HepG2 (cell line): Measurements from ENCODE around the gene TDP2. TPM values are rescaled to one million over a fixed set of nuclear protein-coding genes. Genes with fewer than 3 reads are reported as not detected.

Experiments
- ATAC-seq: fragments of 200-7000 bp; cut with Tn5 transposase; 3 replicates; pipeline ENCODE4 v1.9.1; 2020; ENCODE audit warnings: mild to moderate bottlenecking, moderate library complexity
- BruUV-seq: library from RNA; stranded (reverse); fragments of 400-500 nt; replicated peaks from 2 replicates; lab custom pipeline; 2021; lab: Mats Ljungman, UMichigan
- CTCF ChIA-PET: fragments of 300-600 bp; formaldehyde crosslinking; extraction: SDS; loops from one replicate; lab custom pipeline; 2021; ENCODE audit warnings: low total read pairs, inconsistent platforms, low intra/inter-chr PET ratio; lab: Yijun Ruan, JAX
- POLR2A ChIA-PET: fragments of 350-600 bp; sonication (Branson Sonifier 250); formaldehyde crosslinking; loops from one replicate; lab custom pipeline; 2020; ENCODE audit warnings: antibody characterized with exemption, inconsistent platforms; lab: Yijun Ruan, JAX
- DNase-seq: peaks from one replicate; pipeline ENCODE4 v3.0.0-alpha.2; 2015; ENCODE audit warnings: low spot score
- FAIRE-seq: peaks from 3 replicates; lab custom pipeline; 2011; peaks lifted over from hg19 to GRCh38; lab: Jason Lieb, UNC
- H2AFZ ChIP-seq: one replicate; pipeline ENCODE4 v1.6.1; 2011; ENCODE audit warnings: low read length, inconsistent platforms
- H3K27ac ChIP-seq: fragments of 300-600 bp; 3 replicates; pipeline ENCODE4 v1.8.0; 2011; ENCODE audit warnings: mixed run types, mild to moderate bottlenecking, mixed read lengths, low read length, inconsistent platforms; ENCODE audit not compliant: insufficient read depth; ENCODE audit errors: extremely low read length
- H3K27me3 ChIP-seq, 2 experiments: fragments of 200-600 bp in 1 of 2; 2 replicates in 1 of 2; 3 replicates in 1 of 2; pipeline versions ENCODE4 v1.6.0 to v1.8.0; 2011; ENCODE audit warnings: low read length in 2 of 2, mild to moderate bottlenecking in 2 of 2, moderate library complexity in 2 of 2, inconsistent platforms in 1 of 2; ENCODE audit not compliant: insufficient read depth in 2 of 2, control insufficient read depth in 1 of 2
- H3K36me3 ChIP-seq, 2 experiments: fragments of 200-600 bp in 1 of 2; replicated peaks in 1 of 2; 2 replicates in 1 of 2; 3 replicates in 1 of 2; pipeline versions ENCODE4 v1.5.1 to v1.8.0; 2011; ENCODE audit warnings: low read length in 2 of 2, inconsistent platforms in 1 of 2; ENCODE audit not compliant: insufficient read depth in 2 of 2, control insufficient read depth in 1 of 2
- H3K4me1 ChIP-seq: 2 replicates; pipeline ENCODE4 v1.5.1; 2012; ENCODE audit warnings: low read length, inconsistent platforms; ENCODE audit not compliant: insufficient read depth
- H3K4me2 ChIP-seq: 2 replicates; pipeline ENCODE4 v1.6.0; 2011; ENCODE audit warnings: low read depth, low read length, inconsistent platforms
- H3K4me3 ChIP-seq, 3 experiments: fragments of 200-600 bp in 1 of 3; sonication (generic), shearing (Covaris generic) in 1 of 3; replicated peaks in 1 of 3; 2 replicates each; pipeline ENCODE4 v1.5.1; 2011 to 2016; ENCODE audit warnings: low read length in 3 of 3, inconsistent platforms in 2 of 3, low read depth in 2 of 3, mild to moderate bottlenecking in 2 of 3, control low read depth in 1 of 3, mixed read lengths in 1 of 3; ENCODE audit not compliant: insufficient read depth in 1 of 3
- H3K79me2 ChIP-seq: one replicate; pipeline ENCODE4 v1.6.1; 2011; ENCODE audit warnings: low read length, inconsistent platforms; ENCODE audit not compliant: insufficient read depth
- H3K9ac ChIP-seq: 2 replicates; pipeline ENCODE4 v1.6.0; 2011; ENCODE audit warnings: mild to moderate bottlenecking, low read depth, low read length, inconsistent platforms; ENCODE audit not compliant: insufficient read depth
- H3K9me3 ChIP-seq: 2 replicates; pipeline ENCODE4 v1.5.1; 2012; ENCODE audit warnings: mild to moderate bottlenecking, low read length
- H4K20me1 ChIP-seq: 2 replicates; pipeline ENCODE4 v1.6.0; 2011; ENCODE audit warnings: inconsistent platforms, mild to moderate bottlenecking, low read length, moderate library complexity; ENCODE audit not compliant: insufficient read depth
- AGO2 ChIP-seq: fragments of 200-400 bp; formaldehyde crosslinking; optimal IDR thresholded peaks from 2 replicates; pipeline ENCODE3; 2017; ENCODE audit warnings: mild to moderate bottlenecking, low read depth, low read length, moderate library complexity
- CREB1 ChIP-seq, 2 experiments: fragments of 450-650 bp in 1 of 2; IDR thresholded peaks; 2 replicates each; pipeline ENCODE4 v1.6.1; 2016 to 2017; ENCODE audit warnings: control low read depth in 1 of 2, mild to moderate bottlenecking in 1 of 2, missing compliant biosample characterization in 1 of 2, missing genetic modification characterization in 1 of 2
- IKZF5 ChIP-seq: IDR thresholded peaks from 2 replicates; pipeline ENCODE4 v1.6.1; 2018; ENCODE audit warnings: missing genetic modification reagents, mild to moderate bottlenecking, missing compliant biosample characterization
- MYNN ChIP-seq: sonication (generic); formaldehyde crosslinking; IDR thresholded peaks from 2 replicates; pipeline ENCODE4 v1.4.0; 2020; ENCODE audit warnings: mild to moderate bottlenecking, low read depth, missing genetic modification reagents
- POLR2G ChIP-seq: fragments of 200-400 bp; formaldehyde crosslinking; IDR thresholded peaks from 2 replicates; pipeline ENCODE4 v1.6.1; 2018; ENCODE audit warnings: mild to moderate bottlenecking, low read depth, low read length, moderate library complexity
- RBFOX2 ChIP-seq: fragments of 200-400 bp; formaldehyde crosslinking; IDR thresholded peaks from 2 replicates; pipeline ENCODE4 v1.6.1; 2017; ENCODE audit warnings: low read depth, mild to moderate bottlenecking, low read length
- RBM22 ChIP-seq: fragments of 200-400 bp; formaldehyde crosslinking; optimal IDR thresholded peaks from 2 replicates; pipeline ENCODE3; 2017; ENCODE audit warnings: mild to moderate bottlenecking, low read length, moderate library complexity
- ZBTB42 ChIP-seq: sonication (generic); formaldehyde crosslinking; IDR thresholded peaks from 2 replicates; pipeline ENCODE4 v1.5.0; 2020; ENCODE audit warnings: mild to moderate bottlenecking, missing genetic modification reagents
- ZKSCAN1 ChIP-seq: fragments of 150-350 bp; IDR thresholded peaks from 2 replicates; pipeline ENCODE4 v1.6.1; 2014; ENCODE audit warnings: low read length
- ZNF180 ChIP-seq: sonication (generic); formaldehyde crosslinking; IDR thresholded peaks from 2 replicates; pipeline ENCODE4 v1.4.0; 2020; ENCODE audit warnings: low read depth, missing genetic modification reagents, borderline replicate concordance
- ZNF230 ChIP-seq: sonication (generic); formaldehyde crosslinking; IDR thresholded peaks from 2 replicates; pipeline ENCODE4 v1.4.0; 2020; ENCODE audit warnings: mild to moderate bottlenecking, missing genetic modification reagents
- WGBS: methylation state at CpG from one replicate; pipeline ENCODE4 v1.1.6; 2017; ENCODE audit warnings: low lambda C conversion rate; 5-methylcytosine and 5-hydroxymethylcytosine counted together
- in situ Hi-C: cut with HindIII; loops from 2 replicates; pipeline ENCODE4 v1.10.0; 2017; ENCODE audit warnings: low pct_unique_long_range_greater_than_20kb; ENCODE audit not compliant: extremely low pct_ligation_motif_present
- intact Hi-C: fragments of 100-400 bp; cut with micrococcal nuclease; formaldehyde crosslinking; loops from one replicate; pipeline ENCODE4 v1.10.0; 2022; ENCODE audit not compliant: unreplicated experiment
- polyA plus RNA-seq, 8 experiments: library from polyadenylated mRNA; depleted of rRNA in 3 of 8; stranded (reverse) in 7 of 8; unstranded in 1 of 8; fragments of >200 nt; fragmentation: Illumina TruSeq in 4 of 8; extraction: Trizol in 4 of 8; gene quantifications; 2 replicates each; pipeline versions ENCODE4 v1.2.1 to v1.2.3, GENCODE V29; 2011 to 2016; ENCODE audit warnings: low read depth in 4 of 8, missing spikeins in 1 of 8, mixed read lengths in 1 of 8; ENCODE audit not compliant: insufficient read depth in 1 of 8
- total RNA-seq, 5 experiments: library from RNA; depleted of rRNA; stranded (reverse); fragments of >200 nt; fragmentation: Illumina TruSeq; extraction: Trizol; gene quantifications; 2 replicates each; pipeline ENCODE4 v1.2.3, GENCODE V29; 2016; ENCODE audit warnings: low read depth in 1 of 5

The TDP2 gene
- total and polyA plus RNA-seq, 2 of the 13 experiments (the other 11 are each of a cell fraction or from before 2014, with no cell fraction given) = 30.5 to 42.6 TPM

GRCh38 chr6:24708612-24709011 is 41.9 kb upstream of the TDP2 start:
- in situ Hi-C loops = no loop called here
- no peak overlapping the region for H3K4me3 ChIP-seq
- TF ChIP-seq AGO2 (peak; percentile 75), RBFOX2 (peak; percentile 62; the same call in 1 of the 2 replicates), ZKSCAN1 (no peak), POLR2G (peak; percentile 34; the same call in 1 of the 2 replicates)
- TF ChIP-seq, all 625 proteins: peak for 3
- CTCF ChIA-PET = no interaction called here
- FAIRE-seq (no peak), ATAC-seq (no peak), DNase-seq (no peak)
- Histone ChIP-seq H3K4me1 (peaks cover 19% of the 10 kb centered on the region), H3K27me3 (no peaks in the 10 kb centered on the region), H3K9me3 (no peaks in the 10 kb centered on the region), H3K9ac (no peak overlapping the region), H4K20me1 (peaks cover 40% of the 10 kb centered on the region), H3K79me2 (peaks cover 30% of the 10 kb centered on the region), H3K27ac (no peak overlapping the region), H3K36me3 (peaks cover 21 to 95% of the 10 kb centered on the region in 2 experiments), H2AFZ (no peak overlapping the region), H3K4me2 (no peak overlapping the region)
- TSS peak; percentile 2 for BruUV-seq
- WGBS = 91% methylated on average over 3 of the region's 3 CpGs
- intact Hi-C loops = loop anchor here (10.0 kb wide), 1 partner anchor 366 kb away; no protein-coding TSS in a partner anchor
- POLR2A ChIA-PET = interaction anchor here (0.9 to 2.0 kb wide), 2 partner anchors 10 to 42 kb away, joined by 6 to 9 read pairs; partner anchors contain the start of genes ACOT13, C6orf62 and TDP2

- Histone ChIP-seq H3K36me3 (peaks cover 9 to 62% of the 10 kb centered on the region in 2 experiments), H3K4me3 (no peak overlapping the region), H3K4me1 (peaks cover 10% of the 10 kb centered on the region), H3K9ac (no peak overlapping the region), H3K4me2 (no peak overlapping the region), H3K27ac (no peak overlapping the region), H4K20me1 (no peaks in the 10 kb centered on the region), H3K9me3 (no peaks in the 10 kb centered on the region), H3K79me2 (peaks cover 4% of the 10 kb centered on the region), H3K27me3 (no peaks in the 10 kb centered on the region), H2AFZ (no peak overlapping the region)
- ChIA-PET CTCF (no interaction called here), POLR2A (interaction anchor here (1.2 to 3.8 kb wide), 5 partner anchors 8 to 39 kb away, joined by 3 to 18 read pairs (median 7); partner anchors contain the start of genes ACOT13, C6orf62 and TDP2)
- intact Hi-C loops (loop anchor here (10.0 kb wide), 1 partner anchor 370 kb away; no protein-coding TSS in a partner anchor), in situ Hi-C loops (no loop called here)
- FAIRE-seq (no peak), DNase-seq (no peak), ATAC-seq (no peak)
- BruUV-seq = no TSS peak
- TF ChIP-seq ZBTB42 (CRISPR knock-in tag) (no peak), AGO2 (no peak), MYNN (CRISPR knock-in tag) (no peak), RBFOX2 (peak; percentile 70), ZNF230 (CRISPR knock-in tag) (no peak), IKZF5 (no peak), RBM22 (peak; percentile 51), CREB1 (IDR thresholded peaks at IDR 0.05) (no peak), CREB1 (CRISPR knock-in tag; IDR thresholded peaks at IDR 0.05) (0 out of 2 replicates have a peak, but pooled peaks have one; percentile 16), ZNF180 (no peak)
Measured at GRCh38 chr6:24704468-24704867, 37.8 kb upstream of the TDP2 start.
